HG03095 (cell line): ENCODE measurements around the gene CCDC144A.
"Not testable (repeated sequence)": the region's sequence is repeated elsewhere in the genome, so short reads cannot be mapped to it uniquely, and the experiment has no call there.

Experiments used
- ATAC-seq: cut with Tn5 transposase; IDR thresholded peaks from one replicate; pipeline ENCODE4 v1.9.1; 2021; ENCODE audit warnings: moderate library complexity; ENCODE audit not compliant: unreplicated experiment

CCDC144A gene

DNA sequence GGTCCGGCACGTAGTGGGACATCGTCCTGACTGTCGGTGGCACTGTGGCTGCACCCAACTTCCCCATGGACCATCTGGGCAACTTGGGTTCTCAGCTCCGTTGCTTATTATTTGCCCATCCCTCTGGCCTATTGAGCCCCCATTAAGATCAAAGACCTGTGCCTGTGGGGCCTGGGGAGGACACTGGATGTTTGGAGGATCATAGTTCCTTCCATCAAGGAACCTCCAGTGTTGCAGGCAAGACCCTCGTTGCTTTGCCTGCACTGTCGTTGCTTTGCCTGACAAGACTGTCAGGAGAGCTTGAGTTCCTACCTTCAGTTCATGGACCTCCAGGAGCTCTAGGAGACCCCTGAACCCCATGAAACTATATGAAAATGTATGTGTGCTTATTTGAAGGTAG lies 127.2 kb downstream of the CCDC144A start:
- no peak for ATAC-seq

DNA sequence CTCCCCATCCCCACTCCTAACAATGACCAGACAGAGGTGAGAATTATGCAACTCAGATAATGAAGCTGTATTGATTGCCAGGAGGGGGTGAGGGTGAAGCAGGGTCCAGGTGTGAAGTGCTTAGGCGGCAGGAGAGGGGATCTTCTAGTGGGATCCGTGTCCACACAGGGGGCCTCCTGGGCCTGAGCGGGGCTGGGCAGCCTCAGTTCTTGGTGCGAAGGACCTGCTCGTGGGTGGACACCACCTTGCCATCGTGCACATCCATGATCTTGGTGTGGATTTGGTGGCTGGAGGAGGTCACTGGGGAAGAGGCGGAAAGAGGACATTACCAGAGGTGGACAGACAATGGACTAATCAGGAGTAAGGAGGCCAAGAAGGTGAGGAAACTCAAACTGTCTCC lies 127.9 kb downstream of the CCDC144A start:
- not testable (repeated sequence) for ATAC-seq

DNA sequence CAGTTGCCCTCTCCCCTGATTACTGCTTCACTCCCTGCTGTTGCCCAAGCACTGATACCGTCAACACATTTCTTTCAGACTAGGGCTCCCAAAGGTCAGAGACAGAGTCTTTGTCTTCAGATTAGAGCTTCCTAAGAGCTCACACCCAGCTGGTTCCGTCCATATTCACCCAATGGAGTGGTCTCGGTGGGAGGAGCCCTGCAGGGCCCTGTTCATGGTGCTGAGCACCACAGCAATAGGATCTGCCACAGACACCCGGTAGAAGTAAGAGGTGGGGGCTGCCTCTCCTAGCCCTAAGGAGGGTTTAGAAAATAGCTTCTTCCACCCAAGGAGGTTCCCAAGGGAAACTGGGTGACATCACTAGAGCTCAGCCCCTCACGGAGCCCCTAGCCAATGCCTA lies 128.3 kb downstream of the CCDC144A start:
- ATAC-seq = no peak

DNA sequence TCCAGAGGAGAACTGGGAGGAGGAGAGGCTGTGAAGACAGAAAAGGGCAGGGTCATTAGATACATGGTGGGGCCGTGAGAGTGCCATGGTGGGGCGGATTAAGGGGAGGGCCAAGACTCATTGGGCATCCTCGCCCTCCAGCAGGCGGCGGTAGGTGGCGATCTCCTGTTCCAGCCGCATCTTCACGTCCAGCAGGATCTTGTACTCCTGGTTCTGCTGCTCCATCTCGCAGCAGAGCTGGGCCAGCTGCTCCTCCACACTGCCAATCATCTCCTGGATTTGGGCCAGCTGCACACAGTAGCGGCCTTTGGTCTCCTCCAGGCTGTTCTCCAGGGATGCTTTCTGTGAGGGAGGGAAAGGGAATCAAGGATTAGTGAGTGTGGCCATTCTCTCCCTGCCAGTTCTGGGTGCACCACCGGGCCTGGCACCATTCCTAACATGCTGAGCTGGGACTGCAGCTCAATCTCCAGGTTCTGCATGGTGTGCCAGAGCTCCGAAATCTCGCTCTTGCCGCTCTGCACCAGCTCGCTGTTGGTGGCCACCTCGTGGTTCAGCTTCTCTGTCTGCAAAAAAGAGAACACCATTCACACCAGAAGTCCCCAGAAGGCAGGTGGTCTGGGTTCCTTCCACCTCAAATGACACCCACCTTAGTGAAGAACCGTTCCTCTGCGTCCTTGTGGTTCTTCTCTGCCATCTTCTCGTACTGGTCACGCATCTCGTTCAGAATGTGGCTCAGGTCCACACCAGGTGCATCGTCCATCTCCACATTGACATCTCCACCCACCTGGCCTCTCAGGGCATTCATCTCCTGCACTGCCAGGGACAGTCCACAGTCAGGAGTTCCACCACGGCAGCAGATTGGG lies 129.0 kb downstream of the CCDC144A start:
- no peak for ATAC-seq

DNA sequence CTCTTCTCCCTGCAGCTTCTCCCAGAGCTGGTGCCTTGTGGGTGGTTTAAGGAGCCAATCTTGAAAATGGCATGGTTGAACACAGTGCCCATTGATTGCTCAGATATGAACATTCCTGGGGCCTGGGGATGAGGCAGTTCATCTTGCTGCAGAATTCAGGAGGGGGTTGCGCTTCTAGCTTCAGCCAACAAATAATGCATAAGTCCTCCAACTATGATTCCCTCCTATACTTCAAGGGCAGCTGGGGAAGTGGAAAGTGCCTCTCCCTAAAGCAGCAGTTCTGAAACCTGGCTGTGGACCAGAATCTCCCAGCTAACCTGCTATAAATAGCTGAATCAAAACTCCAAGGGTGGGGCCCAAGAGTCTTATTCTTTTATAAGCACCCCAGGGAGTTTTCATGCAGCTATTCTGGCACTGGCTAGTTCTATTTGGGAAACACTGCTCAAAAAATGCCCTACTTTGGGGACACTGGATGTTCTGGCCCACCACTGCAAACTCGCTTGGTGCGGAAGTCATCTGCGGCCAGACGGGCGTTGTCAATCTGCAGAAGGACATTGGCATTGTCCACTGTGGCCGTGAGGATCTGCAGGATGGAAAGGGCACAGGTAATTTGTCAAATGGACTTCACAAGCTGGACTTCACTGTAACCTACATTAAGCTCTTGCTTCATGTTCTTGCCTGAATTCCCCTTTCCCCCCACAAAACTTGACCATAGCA lies 130.3 kb downstream of the CCDC144A start:
- ATAC-seq = no peak

DNA sequence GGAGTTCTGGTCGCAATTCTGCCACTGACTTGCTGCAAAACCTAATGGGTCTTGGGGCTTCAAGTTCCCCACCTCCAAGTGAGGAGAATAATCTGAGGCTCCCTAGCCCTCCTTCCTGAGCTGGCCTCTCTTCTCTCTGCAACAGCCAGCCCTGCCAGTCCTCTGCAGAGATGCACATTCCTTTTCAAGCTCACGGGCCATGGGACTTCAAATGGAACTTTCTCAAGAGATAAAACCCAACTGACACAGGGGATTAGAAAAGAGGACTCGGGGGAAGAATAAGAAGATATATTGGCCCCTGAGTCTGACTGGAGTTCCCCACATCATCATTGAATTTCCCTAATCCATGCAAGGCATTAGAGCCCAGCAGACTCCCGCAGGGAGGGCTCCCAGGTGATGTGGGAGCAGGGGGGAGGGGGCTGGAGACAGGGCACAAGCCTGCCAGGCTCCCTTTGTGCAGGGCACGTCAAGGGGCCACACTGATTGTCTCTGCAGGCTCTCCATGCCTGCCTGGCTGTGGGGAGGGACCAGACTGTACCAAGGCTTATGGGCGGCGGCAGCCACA lies 131.0 kb downstream of the CCDC144A start:
- no peak for ATAC-seq

DNA sequence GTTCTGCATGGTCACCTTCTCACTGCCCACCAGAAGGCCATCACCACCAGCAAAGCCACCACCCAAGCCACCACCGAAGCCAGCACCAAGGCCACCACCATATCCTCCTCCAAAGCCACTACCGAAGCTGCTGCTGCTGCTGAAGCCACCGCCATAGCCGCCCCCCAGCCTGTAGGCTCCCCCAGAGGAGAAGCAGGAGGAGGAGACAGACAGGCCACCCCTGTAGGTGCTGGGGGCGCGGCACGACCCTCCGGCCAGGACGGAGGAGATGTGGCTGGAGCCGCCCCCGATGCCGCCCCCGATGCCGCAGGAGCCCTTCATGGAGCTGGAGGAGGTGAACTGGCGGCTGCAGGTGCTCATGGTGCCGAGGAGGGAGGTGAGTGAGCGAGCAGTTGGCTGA lies 132.1 kb downstream of the CCDC144A start:
- ATAC-seq = not testable (repeated sequence)

DNA sequence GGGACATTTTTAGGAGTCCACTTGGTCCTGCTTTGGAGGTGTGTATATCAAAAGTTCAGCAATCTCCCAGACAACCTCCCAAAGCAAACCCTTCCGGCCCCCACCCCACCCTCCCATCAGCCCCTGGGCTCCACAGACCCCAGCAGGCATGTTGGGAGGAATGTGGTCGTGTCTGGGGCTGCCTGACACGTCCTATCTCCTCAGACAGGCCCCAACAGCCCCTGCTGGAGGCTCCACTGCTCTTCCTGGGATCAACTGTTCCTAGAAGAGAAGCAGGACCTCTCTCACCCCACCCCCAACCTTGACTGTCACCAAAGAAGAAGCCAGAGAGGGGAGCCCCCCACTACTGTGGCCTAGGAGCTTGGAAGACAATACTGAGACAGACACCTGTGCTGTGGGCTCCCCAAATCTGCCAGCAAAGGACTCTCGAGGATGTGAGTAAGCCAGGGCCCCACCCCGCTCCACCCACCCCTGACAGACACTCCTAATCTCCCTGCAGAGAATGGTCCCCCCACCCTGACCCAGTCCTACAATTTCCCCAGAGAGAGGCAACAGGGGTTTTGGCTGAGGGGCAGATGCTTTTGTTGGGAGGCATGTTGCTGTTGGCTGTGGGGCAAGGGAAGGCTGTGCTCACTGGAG lies 133.8 kb downstream of the CCDC144A start:
- ATAC-seq = not testable (repeated sequence)
